ENCODE measurements around the gene SBNO1.

DNA sequence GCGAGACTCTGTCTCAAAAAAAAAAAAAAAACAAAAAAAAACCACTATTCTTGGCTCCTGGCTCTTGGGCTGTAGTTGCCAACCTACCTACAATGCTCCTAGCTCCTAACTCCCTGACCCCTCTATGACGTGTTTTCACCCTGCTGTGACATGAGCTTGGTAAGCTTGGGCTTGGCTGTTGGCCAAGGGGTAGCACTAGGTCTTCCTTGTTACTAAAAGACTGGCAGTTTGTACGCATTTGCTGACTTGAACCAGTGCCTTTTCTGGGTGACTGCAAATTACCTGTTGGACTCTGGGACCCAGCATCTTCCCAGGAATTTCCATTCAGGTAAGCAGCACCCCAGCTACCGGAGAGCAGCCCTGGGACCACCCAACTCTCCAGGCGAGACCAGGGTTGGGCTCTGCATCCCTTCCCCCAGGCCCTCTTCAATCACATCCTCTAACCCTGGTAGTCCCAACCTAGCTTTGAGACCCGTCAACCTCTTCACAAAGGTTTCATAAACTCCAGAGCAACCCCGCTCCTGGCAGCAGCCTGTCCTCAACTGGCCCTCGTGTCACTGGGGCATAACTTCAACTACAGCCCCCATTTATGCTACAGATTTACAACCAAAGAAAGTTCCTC is 101.3 kb downstream of the SBNO1 start:
- TF ChIP-seq CTCF (IDR thresholded peaks at IDR 0.05) = no peak
- TF ChIP-seq POLR2A (IDR thresholded peaks at IDR 0.05) = no peak
